ENCODE data around the gene MAPK8. TPM values are rescaled to one million over a fixed set of nuclear protein-coding genes. Genes with fewer than 3 reads are reported as not detected.

Gene MAPK8
- total RNA-seq, 1 donor from 2014 or later, result 57.1 TPM

- Mint-ChIP-seq H3K9me3 (ENCODE audit: unreplicated experiment) (peaks cover 3% of the 10 kb centered on the region), H3K36me3 (ENCODE audit: unreplicated experiment) (peaks cover 5% of the 10 kb centered on the region), H3K4me1 (ENCODE audit: unreplicated experiment) (peaks cover 20% of the 10 kb centered on the region), H3K27ac (ENCODE audit: unreplicated experiment) (no peak overlapping the region), H3K27me3 (ENCODE audit: unreplicated experiment) (no peaks in the 10 kb centered on the region), H3K4me3 (ENCODE audit: unreplicated experiment) (no peak overlapping the region)
- TF ChIP-seq CTCF (IDR thresholded peaks at IDR 0.05), result no peak
- no peak for DNase-seq (ENCODE audit: extremely low spot score, unreplicated experiment)
These were observed 75.5 kb downstream of the MAPK8 start for GRCh38 chr10:48381971-48382370.

GRCh38 chr10:48382982-48383381 is 76.5 kb downstream of the MAPK8 start:
- DNase-seq (ENCODE audit: extremely low spot score, unreplicated experiment), result no peak
- Mint-ChIP-seq H3K27me3 (ENCODE audit: unreplicated experiment) (no peaks in the 10 kb centered on the region), H3K4me3 (ENCODE audit: unreplicated experiment) (no peak overlapping the region), H3K9me3 (ENCODE audit: unreplicated experiment) (peaks cover 3% of the 10 kb centered on the region), H3K4me1 (ENCODE audit: unreplicated experiment) (peaks cover 20% of the 10 kb centered on the region), H3K27ac (ENCODE audit: unreplicated experiment) (no peak overlapping the region), H3K36me3 (ENCODE audit: unreplicated experiment) (peaks cover 5% of the 10 kb centered on the region)
- no peak for TF ChIP-seq CTCF (IDR thresholded peaks at IDR 0.05)

- TF ChIP-seq CTCF (IDR thresholded peaks at IDR 0.05), result no peak
- H3K27ac Mint-ChIP-seq (ENCODE audit: unreplicated experiment), result no peak overlapping the region
These were observed 76.9 kb downstream of the MAPK8 start for GRCh38 chr10:48383393-48383792.

GRCh38 chr10:48384699-48384982 is 78.2 kb downstream of the MAPK8 start:
- Mint-ChIP-seq H3K4me3 (ENCODE audit: unreplicated experiment) (no peak overlapping the region), H3K9me3 (ENCODE audit: unreplicated experiment) (peaks cover 3% of the 10 kb centered on the region), H3K27ac (ENCODE audit: unreplicated experiment) (peak overlapping the region; percentile 65), H3K4me1 (ENCODE audit: unreplicated experiment) (peaks cover 15% of the 10 kb centered on the region), H3K36me3 (ENCODE audit: unreplicated experiment) (peaks cover 3% of the 10 kb centered on the region), H3K27me3 (ENCODE audit: unreplicated experiment) (no peaks in the 10 kb centered on the region)
- no peak for DNase-seq (ENCODE audit: extremely low spot score, unreplicated experiment)
- no peak for TF ChIP-seq CTCF (IDR thresholded peaks at IDR 0.05)

More at GRCh38 chr10:48383393-48383792, 76.9 kb downstream of the MAPK8 start:
- no peaks in the 10 kb centered on the region for H3K27me3 Mint-ChIP-seq (ENCODE audit: unreplicated experiment)
- peaks cover 20% of the 10 kb centered on the region for H3K4me1 Mint-ChIP-seq (ENCODE audit: unreplicated experiment)
- H3K9me3 Mint-ChIP-seq (ENCODE audit: unreplicated experiment), result peaks cover 3% of the 10 kb centered on the region
- H3K4me3 Mint-ChIP-seq (ENCODE audit: unreplicated experiment), result no peak overlapping the region
- no peak for DNase-seq (ENCODE audit: extremely low spot score, unreplicated experiment)
- peaks cover 5% of the 10 kb centered on the region for H3K36me3 Mint-ChIP-seq (ENCODE audit: unreplicated experiment)

- DNase-seq (ENCODE audit: extremely low spot score, unreplicated experiment), result no peak
- Mint-ChIP-seq H3K27ac (ENCODE audit: unreplicated experiment) (no peak overlapping the region), H3K4me1 (ENCODE audit: unreplicated experiment) (peaks cover 28% of the 10 kb centered on the region), H3K9me3 (ENCODE audit: unreplicated experiment) (no peaks in the 10 kb centered on the region), H3K4me3 (ENCODE audit: unreplicated experiment) (no peak overlapping the region), H3K36me3 (ENCODE audit: unreplicated experiment) (no peaks in the 10 kb centered on the region), H3K27me3 (ENCODE audit: unreplicated experiment) (no peaks in the 10 kb centered on the region)
- no peak for TF ChIP-seq CTCF (IDR thresholded peaks at IDR 0.05)
These were observed 82.8 kb downstream of the MAPK8 start for GRCh38 chr10:48389272-48389671.
